ENCODE results near the gene NIN.
"Not testable (repeated sequence)": the region's sequence is repeated elsewhere in the genome, so short reads cannot be mapped to it uniquely, and the experiment has no call there.

The NIN gene

DNA sequence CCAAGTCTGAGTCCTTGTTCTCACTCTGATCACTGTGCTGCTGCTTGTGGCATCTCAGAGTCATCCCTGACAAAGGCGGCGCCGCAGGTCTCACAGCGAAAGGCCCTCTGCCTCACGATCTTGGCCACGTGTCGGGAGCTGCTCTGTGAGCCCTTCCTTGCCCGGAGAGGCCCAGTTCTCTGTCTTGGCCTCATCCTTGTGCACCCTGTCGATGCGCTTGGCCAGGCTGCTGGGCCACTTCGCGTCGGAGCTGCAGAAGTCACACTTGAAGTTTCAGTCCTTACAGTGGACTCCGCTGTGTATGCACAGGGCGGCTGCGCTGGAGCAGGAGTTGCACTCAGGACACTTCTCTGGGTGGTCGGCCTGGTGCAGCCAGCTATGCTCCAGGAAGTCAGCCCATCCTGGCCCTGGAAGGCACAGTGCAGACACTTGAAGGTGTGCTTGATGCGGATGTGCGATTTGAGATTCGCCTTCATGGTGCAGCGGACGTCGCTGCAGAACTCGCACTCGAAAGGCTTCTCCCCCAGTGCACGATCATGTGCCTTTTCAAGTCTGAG lies 126.4 kb downstream of the NIN start:
- Histone ChIP-seq H3K9me3 (ENCODE audit: low read depth, low read length) (no peaks in the 10 kb centered on the region), H3K36me3 (ENCODE audit: insufficient read depth, low read length) (no peaks in the 10 kb centered on the region), H3K4me3 (no peak overlapping the region), H3K27ac (no peak overlapping the region), H3K9ac (ENCODE audit: insufficient read length) (no peak overlapping the region)
- no peak for DNase-seq (ENCODE audit: low read depth, low spot score)
- TF ChIP-seq POLR2AphosphoS5 (IDR thresholded peaks at IDR 0.05; ENCODE audit: borderline replicate concordance, low read depth, low read length) = no peak
- no peak for TF ChIP-seq FOXP2 (optimal IDR thresholded peaks at IDR 0.05; ENCODE audit: control extremely low read depth, extremely low read length, insufficient read depth)
- TF ChIP-seq EZH2 (IDR thresholded peaks at IDR 0.05) = no peak

DNA sequence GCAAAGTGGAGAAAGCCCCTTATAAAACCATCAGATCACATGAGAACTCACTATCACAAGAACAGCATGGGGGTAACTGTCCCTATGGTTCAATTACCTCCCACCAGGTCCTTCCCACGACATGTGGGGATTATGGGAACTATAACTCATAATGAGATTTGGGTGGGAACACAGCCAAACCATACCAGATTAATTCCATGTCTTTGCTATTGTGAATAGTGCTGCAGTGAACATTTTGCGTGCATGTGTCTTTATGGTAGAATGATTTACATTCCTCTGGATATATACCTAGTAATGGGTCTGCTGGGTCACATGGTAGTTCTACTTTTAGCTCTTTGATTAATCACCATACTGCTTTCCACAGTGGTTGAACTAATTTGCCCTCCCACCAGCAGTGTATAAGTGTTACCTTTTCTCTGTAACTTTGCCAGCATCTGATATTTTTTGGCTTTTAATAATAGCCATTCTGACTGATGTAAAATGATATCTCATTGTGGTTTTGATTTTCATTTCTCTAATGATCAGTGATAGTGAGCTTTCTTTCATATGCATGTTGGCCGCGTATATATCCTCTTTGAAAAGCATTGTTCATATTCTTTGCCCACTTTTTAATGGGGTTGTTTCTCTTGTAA lies 133.2 kb downstream of the NIN start:
- no peak overlapping the region for H3K9ac ChIP-seq (ENCODE audit: insufficient read length)
- peak; percentile 30 for DNase-seq (ENCODE audit: low read depth, low spot score)

DNA sequence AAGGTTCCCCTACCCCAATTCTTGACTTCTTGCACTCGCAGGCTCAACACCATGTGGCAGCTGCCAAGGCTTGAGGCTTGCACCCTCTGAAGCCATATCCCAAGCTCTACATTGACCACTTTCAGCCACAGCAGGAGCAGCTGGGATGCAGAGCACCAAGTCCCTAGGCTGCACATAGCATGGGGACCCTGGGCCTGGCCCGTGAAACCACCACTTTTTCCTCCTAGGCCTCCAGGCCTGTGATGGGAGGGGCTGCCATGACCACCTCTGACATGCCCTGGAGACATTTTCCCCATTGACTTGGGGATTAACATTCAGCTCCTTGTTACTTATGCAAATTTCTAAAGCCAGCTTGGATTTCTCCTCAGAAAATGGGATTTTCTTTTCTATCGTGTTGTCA lies 136.7 kb downstream of the NIN start:
- H3K9ac ChIP-seq (ENCODE audit: insufficient read length); H3K27ac ChIP-seq; DNase-seq (ENCODE audit: low read depth, low spot score); H3K4me3 ChIP-seq; H3K36me3 ChIP-seq (ENCODE audit: insufficient read depth, low read length); H3K9me3 ChIP-seq (ENCODE audit: low read depth, low read length): not testable (repeated sequence)

More for the DNA sequence above, 133.2 kb downstream of the NIN start:
- Histone ChIP-seq H3K9me3 (ENCODE audit: low read depth, low read length) (no peaks in the 10 kb centered on the region), H3K36me3 (ENCODE audit: insufficient read depth, low read length) (no peaks in the 10 kb centered on the region), H3K27ac (no peak overlapping the region), H3K4me3 (peak overlapping the region; percentile 36)
- TF ChIP-seq EZH2 (IDR thresholded peaks at IDR 0.05) = no peak
- no peak for TF ChIP-seq POLR2AphosphoS5 (IDR thresholded peaks at IDR 0.05; ENCODE audit: borderline replicate concordance, low read depth, low read length)
- no peak for TF ChIP-seq FOXP2 (optimal IDR thresholded peaks at IDR 0.05; ENCODE audit: control extremely low read depth, extremely low read length, insufficient read depth)

DNA sequence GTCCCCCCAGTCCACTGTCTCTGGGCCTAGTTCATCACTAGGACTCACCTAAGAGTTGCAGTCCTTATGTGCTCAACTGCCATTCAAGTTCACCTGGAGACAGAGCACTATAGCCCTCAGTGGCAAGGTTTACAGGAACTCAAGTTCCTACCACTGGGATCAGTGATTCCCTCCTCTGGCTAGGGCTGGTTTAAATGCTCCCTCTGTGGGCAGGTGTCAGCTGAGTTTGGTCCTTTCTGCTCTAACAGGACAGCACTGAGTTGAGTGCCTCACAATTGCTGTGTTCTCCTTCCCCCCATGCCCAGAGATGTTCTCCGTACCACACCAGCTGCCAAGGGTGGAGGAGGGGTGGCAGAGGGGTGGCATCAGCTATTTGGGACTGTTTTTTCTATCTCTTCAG lies 142.1 kb downstream of the NIN start:
- Histone ChIP-seq H3K9ac (ENCODE audit: insufficient read length) (no peak overlapping the region), H3K27ac (no peak overlapping the region), H3K36me3 (ENCODE audit: insufficient read depth, low read length) (no peaks in the 10 kb centered on the region), H3K4me3 (no peak overlapping the region), H3K9me3 (ENCODE audit: low read depth, low read length) (no peaks in the 10 kb centered on the region)
- no peak for TF ChIP-seq FOXP2 (optimal IDR thresholded peaks at IDR 0.05; ENCODE audit: control extremely low read depth, extremely low read length, insufficient read depth)
- DNase-seq (ENCODE audit: low read depth, low spot score) = no peak

DNA sequence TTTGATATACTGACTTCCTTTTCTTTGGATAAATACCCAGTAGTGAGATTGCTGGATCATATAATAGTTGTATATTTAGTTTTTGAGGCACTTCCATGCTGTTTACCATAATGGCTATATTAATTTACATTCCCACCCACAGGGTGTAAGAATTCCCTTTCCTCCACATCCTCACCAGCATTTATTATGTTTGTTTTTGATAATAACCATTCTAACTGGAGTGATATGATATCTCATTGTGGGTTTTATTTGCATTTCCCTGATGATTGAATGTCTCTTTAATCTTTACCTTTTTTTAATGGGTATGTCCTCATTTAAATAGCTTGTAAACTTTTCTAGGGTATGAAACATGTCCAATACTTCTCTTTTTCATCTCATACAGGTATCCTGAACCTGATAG lies 151.3 kb downstream of the NIN start:
- TF ChIP-seq FOXP2 (optimal IDR thresholded peaks at IDR 0.05; ENCODE audit: control extremely low read depth, extremely low read length, insufficient read depth) = no peak
- no peak for TF ChIP-seq POLR2AphosphoS5 (IDR thresholded peaks at IDR 0.05; ENCODE audit: borderline replicate concordance, low read depth, low read length)
- TF ChIP-seq EZH2 (IDR thresholded peaks at IDR 0.05) = no peak
- Histone ChIP-seq H3K27ac (no peak overlapping the region), H3K9ac (ENCODE audit: insufficient read length) (no peak overlapping the region), H3K4me3 (no peak overlapping the region), H3K9me3 (ENCODE audit: low read depth, low read length) (no peaks in the 10 kb centered on the region), H3K36me3 (ENCODE audit: insufficient read depth, low read length) (no peaks in the 10 kb centered on the region)
- no peak for DNase-seq (ENCODE audit: low read depth, low spot score)

DNA sequence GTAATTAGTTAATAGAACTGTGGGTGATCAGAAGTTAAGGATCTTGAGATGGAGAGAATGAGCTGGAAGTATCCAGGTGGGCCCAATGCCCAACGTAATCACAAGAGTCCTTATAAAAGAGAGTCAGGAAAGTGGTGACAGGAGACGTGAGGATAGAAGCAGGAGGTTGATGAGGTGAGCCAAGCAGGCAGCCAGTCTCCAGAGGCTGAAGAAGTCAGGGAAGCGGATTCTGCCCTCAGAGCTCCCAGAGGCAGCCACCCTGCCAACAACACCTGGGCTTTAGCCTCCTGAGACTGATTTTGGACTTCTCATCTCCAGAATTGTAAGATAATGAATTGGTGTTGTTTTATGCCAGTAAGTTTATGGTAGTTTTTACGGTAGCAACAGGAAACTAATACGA lies 152.8 kb downstream of the NIN start:
- Histone ChIP-seq H3K4me3 (no peak overlapping the region), H3K27ac (no peak overlapping the region)
- no peak for TF ChIP-seq POLR2AphosphoS5 (IDR thresholded peaks at IDR 0.05; ENCODE audit: borderline replicate concordance, low read depth, low read length)
- no peak for TF ChIP-seq EZH2 (IDR thresholded peaks at IDR 0.05)
- no peak for TF ChIP-seq FOXP2 (optimal IDR thresholded peaks at IDR 0.05; ENCODE audit: control extremely low read depth, extremely low read length, insufficient read depth)

DNA sequence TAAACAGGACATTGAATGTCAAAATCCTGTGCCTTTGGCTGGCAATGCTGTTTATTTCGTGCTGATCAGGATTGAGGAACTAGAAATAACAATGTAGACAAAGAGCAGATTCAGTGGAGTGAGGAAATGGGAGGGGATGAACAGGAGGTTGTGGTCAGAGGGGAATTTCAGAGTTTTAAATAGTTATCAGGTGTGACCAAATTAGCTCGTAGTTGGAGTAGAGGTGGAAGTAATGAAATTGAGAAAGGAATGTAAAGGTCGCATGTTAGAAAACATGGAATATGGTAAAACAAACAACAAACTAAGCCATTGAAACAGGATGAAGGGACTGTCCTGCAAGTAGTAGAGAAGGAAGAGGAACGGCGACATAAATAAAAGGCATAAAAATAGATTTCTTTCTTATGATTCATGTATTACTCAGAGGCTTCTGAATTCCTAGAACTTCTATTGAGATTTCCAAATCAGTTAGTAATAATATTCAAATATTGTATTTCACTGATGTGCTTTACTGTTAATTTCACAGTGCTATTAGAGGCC lies 153.4 kb downstream of the NIN start:
- Histone ChIP-seq H3K9ac (ENCODE audit: insufficient read length) (no peak overlapping the region), H3K27ac (no peak overlapping the region), H3K36me3 (ENCODE audit: insufficient read depth, low read length) (no peaks in the 10 kb centered on the region), H3K4me3 (no peak overlapping the region), H3K9me3 (ENCODE audit: low read depth, low read length) (no peaks in the 10 kb centered on the region)
- TF ChIP-seq POLR2AphosphoS5 (IDR thresholded peaks at IDR 0.05; ENCODE audit: borderline replicate concordance, low read depth, low read length) (no peak), EZH2 (IDR thresholded peaks at IDR 0.05) (no peak), FOXP2 (optimal IDR thresholded peaks at IDR 0.05; ENCODE audit: control extremely low read depth, extremely low read length, insufficient read depth) (no peak)
- DNase-seq (ENCODE audit: low read depth, low spot score) = no peak

More for the DNA sequence above, 152.8 kb downstream of the NIN start:
- Histone ChIP-seq H3K36me3 (ENCODE audit: insufficient read depth, low read length) (no peaks in the 10 kb centered on the region), H3K9me3 (ENCODE audit: low read depth, low read length) (no peaks in the 10 kb centered on the region), H3K9ac (ENCODE audit: insufficient read length) (no peak overlapping the region)
- no peak for DNase-seq (ENCODE audit: low read depth, low spot score)

DNA sequence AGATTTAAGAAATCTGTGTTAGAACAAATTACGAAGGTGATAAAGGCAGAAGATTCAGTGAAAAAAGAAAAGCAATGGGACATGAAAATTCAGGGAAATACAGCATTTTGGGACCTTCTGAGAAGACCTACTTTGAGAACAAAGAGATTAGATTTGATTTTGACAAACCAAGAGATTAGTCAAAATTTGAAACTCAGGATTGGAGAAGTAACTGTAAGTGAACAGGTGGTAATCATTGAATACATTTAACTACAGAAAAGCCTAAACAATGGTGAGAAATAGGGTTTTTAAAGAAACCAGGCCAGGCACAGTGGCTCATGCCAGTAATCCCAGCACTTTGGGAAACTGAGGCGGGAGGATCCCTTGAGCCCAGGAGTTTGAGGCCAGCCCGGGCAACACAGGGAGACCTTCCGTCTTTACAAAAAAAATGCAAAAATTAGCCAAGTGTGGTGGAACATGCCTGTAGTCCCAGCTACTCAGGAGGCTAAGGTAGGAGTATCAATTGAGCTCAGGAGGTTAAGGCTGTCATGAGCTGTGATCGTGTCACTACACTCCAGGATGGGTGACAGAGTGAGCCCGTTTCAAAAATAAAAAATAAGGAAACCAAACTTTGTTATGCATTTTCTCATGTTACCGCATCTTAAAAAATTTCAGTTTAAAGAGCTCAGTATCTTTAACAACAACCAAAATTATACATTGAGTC lies 154.0 kb downstream of the NIN start:
- Histone ChIP-seq H3K9ac (ENCODE audit: insufficient read length) (no peak overlapping the region), H3K9me3 (ENCODE audit: low read depth, low read length) (no peaks in the 10 kb centered on the region), H3K4me3 (no peak overlapping the region), H3K36me3 (ENCODE audit: insufficient read depth, low read length) (no peaks in the 10 kb centered on the region), H3K27ac (no peak overlapping the region)
- TF ChIP-seq EZH2 (IDR thresholded peaks at IDR 0.05) (no peak), POLR2AphosphoS5 (IDR thresholded peaks at IDR 0.05; ENCODE audit: borderline replicate concordance, low read depth, low read length) (no peak), FOXP2 (optimal IDR thresholded peaks at IDR 0.05; ENCODE audit: control extremely low read depth, extremely low read length, insufficient read depth) (no peak)
- DNase-seq (ENCODE audit: low read depth, low spot score) = no peak
